GM12873 (cell line): ENCODE data around the gene DDX4.

Experiments
- CTCF ChIP-seq: IDR thresholded peaks from 2 replicates; pipeline ENCODE4 v1.5.1; 2012; ENCODE audit warnings: low read depth, mild to moderate bottlenecking, moderate library complexity, low read length, control low read depth; ENCODE audit not compliant: insufficient read depth; ENCODE audit errors: missing control alignments

DDX4 gene

DNA sequence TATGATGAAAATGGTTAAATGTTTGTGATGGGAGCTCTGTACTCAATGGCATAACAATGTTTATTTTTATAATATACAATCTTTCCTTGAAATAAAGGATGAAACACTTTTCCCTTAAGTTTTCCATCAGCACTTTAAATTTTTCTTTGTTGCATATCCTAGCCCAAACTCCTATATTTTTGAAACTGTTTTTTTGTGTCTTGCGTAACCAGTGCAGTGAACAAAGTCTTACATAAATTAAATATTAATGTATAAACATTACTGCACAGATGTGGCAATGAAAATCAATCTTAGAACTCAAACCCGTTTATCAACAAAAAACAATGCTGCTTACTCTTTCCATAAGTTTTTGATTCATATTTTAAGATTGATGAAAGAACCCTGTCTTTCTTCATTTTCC is 79.2 kb downstream of the DDX4 start:
- no peak for TF ChIP-seq CTCF

GRCh38 chr5:55820488-55820887 is 82.6 kb downstream of the DDX4 start:
- TF ChIP-seq CTCF, result no peak

- TF ChIP-seq CTCF, result no peak
Measured at GRCh38 chr5:55821731-55822512, 84.1 kb downstream of the DDX4 start.

DNA sequence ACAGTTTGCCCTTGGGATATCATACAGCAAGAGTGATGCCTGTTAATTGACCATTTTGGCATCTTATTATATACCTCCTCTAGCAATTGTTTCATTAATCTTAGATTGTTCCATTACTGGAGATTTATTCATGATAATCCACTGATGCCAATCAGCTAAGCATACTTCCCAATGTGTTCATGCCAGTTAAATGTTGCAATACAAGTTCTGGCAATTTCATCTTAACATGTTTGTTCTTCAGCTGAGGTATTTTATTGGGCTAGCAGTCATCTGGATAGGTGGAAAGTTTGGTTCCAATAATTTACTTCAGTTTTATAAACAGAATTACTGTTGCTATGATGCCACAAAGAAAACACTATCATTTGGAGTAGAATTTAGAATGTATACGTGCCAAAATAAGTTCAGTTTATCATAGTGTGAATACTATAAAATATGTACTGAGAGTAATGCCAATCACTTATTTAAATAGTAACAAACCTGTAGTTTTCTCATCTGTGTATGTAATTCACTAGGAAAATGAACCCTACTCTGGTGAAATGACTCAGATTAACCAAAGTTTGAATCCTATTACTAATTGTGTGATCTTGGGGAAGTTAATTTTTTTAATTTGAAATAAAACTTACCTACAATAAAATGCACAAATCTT is 85.4 kb downstream of the DDX4 start:
- no peak for TF ChIP-seq CTCF

DNA sequence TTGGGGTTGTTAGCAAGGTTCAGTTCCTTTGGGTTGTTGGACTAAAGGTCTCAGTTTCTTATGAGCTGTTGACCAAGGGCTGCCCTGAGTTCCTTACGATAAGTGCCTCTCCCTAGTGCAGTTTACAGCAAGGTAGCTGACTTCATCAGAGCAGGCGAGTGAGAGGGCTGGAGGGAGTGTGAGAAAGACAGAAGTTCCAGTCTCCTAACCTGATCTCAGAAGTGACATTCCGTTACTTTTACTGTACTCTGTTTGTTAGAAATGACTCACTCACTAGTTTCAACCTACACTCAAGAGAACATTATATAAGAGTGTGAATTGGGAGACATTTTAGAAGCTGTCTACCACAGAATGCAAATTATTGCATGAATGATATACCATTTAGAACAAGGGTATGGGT is 92.1 kb downstream of the DDX4 start:
- TF ChIP-seq CTCF, result no peak

DNA sequence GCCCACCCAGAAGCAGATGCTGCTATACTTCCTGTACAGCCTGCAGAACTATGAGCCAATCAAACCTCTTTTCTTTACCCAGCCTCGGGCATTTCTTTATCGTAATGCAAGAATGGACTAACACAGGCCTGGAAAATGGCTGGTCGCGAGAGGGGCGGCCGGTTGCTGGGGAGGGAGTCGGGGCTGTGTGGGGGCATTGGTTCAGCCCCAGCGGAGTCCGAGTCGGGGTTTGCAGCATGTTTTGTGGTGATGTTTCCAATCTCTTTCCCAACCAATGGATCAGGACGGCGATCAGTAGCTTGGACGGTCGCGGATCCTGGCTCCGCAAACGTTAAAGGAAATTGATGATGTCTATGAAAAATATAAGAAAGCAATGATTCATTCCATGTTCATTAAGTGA is 94.6 kb downstream of the DDX4 start:
- TF ChIP-seq CTCF, result no peak

GRCh38 chr5:55836191-55836590 is 98.3 kb downstream of the DDX4 start:
- no peak for TF ChIP-seq CTCF
